Measurements from ENCODE around the gene MAN2C1.
A peak's percentile ranks its signal among the peaks of the same experiment; 100 is the strongest.
"Not testable (repeated sequence)": the region's sequence is repeated elsewhere in the genome, so short reads cannot be mapped to it uniquely, and the experiment has no call there.

Gene MAN2C1

GRCh38 chr15:75360856-75361255 lies 7.6 kb downstream of the MAN2C1 start:
- no peak for DNase-seq

DNA sequence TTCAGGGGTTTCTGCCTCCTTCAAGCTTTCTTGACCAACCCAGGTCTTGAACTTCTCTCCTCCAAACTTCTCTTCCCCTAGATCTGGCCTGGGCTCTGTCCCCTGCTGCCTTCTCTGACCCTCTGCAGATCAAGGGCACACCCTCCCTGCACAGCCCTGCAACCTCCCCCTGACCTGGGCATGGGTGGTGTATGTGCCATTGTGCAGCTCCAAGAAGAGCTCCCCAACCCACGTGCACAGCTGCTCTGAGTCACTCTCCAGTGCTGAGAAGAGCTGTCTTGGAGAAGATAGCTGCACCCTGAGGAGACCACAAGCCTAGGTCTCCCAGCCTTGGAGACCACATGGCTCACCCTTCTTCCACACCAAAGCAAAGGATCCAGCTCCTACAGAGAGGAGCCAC lies 8.0 kb downstream of the MAN2C1 start:
- DNase-seq: no peak

GRCh38 chr15:75359537-75360250 lies 8.7 kb downstream of the MAN2C1 start:
- DNase-seq: no peak

DNA sequence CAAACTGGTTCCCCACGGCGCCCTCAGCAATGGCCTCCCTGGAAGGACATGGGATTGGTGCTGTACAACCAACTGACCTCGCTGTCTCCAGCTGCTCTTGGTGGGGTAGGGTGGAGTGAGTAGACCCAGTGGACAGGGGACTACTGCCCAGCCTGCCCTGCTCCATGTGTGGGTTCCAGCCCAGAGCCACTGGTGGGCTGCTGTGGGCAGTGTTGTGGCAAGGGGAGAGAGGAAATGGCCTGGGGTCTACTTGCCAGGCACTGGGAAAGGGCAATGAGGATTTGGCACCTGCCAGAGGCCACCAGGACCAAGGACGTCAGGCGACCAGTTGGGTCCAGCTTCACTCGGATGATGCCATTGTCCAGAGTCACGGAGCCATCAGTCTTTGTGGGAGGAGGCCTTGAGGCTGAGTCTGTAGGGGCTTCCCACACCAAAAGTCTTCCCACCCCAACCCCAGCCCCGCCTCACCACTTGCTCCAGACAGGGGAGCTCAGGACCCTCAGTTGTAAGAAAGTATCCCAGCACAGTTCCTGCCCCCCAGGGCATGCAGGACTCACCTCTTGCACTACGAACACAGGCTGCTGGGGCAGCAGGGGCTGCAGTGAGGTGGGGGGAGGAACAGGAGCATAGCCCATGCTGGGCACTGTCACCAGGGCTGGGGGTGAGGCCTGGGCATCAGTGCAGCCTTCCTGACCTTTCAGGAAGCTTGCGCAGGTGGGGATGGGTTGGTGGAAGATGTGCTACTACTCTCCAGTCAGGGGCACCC lies 9.5 kb downstream of the MAN2C1 start:
- no peak for DNase-seq

GRCh38 chr15:75357976-75358673 lies 10.3 kb downstream of the MAN2C1 start:
- no peak for DNase-seq

DNA sequence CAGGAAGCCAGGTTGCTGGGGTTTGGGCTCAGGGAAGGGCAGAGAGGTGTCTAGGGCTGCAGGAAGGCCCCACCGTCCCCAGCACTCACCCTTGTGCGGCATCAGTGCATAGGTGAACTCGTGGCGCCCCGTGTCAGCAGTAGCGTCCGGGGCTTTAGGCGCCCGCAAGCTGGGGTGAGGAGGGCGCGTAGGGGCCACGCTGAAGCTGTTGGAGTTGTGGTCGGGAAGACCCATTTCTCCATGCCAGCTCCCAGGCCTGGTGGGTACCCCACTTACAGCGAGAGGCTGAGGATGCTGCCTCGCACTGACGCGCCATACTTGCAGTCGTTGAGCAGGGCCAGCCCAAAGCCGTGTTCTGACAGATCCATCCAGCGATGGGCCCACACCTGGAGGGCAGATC lies 11.9 kb downstream of the MAN2C1 start:
- DNase-seq: no peak

DNA sequence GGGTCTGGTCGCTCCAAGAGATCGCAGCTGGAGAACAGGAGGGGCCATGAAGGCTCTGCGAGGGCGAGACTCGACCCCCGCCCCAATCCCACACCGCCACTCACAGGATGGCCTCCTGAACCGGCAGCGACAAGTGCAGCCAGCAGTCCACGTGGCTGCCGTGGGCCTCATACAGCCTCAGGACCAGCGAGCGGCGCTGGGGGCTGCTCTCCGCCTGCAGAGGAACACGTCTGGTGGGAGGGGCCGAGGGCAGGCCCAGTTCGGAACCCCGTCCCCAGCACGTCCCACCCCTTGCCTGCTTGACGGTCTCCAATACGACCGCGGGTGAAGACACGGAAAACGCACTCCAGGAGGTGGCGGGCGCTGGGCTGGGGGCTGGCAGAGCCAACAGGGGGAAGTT lies 12.4 kb downstream of the MAN2C1 start:
- DNase-seq: no peak

GRCh38 chr15:75355369-75355768 lies 13.0 kb downstream of the MAN2C1 start:
- no peak for DNase-seq

DNA sequence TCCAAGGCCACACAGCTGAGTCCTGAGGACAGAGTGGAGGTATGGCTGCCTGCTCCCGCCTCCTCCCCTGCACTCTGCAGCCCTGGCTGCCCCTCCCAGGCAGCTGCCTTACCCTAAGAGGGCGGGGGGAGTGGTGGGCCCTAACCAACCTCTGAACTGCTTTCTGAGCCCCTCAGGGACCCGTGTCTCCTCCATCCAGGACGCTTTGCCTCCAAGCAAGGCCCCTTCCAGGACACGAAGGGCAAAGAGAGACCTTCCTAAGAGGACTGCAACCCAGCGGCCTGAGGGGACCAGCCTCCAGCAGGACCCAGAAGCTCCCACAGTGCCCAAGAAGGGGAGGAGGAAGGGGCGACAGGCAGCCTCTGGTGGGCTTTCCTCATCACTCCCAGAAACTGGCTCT lies 14.0 kb downstream of the MAN2C1 start:
- DNase-seq: no peak

GRCh38 chr15:75353604-75354003 lies 14.8 kb downstream of the MAN2C1 start:
- DNase-seq: no peak

GRCh38 chr15:75352186-75353080 lies 16.0 kb downstream of the MAN2C1 start:
- no peak for DNase-seq

- peak; percentile 19 for DNase-seq
These were observed 17.6 kb downstream of the MAN2C1 start for GRCh38 chr15:75350601-75351361.

DNA sequence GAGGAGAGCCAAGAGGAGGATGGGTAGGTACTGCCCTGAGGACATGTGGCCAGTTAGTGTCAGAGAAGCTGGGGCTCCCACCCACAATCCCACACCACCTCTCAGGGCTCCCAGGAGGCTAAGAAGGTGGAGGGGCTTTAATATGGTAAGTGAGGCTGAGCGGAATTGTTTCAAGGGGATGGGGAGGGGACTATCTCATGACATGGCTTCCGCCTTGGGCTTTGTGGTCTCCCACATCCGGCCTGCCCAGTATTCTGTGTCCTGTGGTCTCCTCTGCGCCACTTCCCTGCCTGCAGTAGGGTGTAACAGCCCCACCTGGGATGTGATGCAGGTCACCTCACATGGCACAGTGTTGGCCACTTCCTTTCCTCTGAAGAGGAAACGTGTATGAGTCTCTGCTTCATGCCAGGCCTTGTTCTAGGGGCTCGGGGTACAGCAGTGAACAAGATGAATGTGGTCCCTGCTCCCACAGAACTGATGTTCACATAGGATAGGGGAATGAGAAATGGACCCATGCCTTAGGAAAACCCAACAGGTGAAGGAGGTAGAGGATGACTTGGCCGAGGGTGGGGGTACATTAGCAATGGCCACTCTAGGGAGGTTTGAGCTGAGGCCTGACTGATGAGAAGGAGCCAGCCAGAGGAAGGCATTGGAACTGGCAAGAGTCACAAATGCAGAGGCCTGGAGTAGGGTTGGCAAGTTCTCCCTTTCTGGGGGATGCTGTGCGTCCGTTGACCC lies 18.4 kb downstream of the MAN2C1 start:
- peak; percentile 91 for DNase-seq

DNA sequence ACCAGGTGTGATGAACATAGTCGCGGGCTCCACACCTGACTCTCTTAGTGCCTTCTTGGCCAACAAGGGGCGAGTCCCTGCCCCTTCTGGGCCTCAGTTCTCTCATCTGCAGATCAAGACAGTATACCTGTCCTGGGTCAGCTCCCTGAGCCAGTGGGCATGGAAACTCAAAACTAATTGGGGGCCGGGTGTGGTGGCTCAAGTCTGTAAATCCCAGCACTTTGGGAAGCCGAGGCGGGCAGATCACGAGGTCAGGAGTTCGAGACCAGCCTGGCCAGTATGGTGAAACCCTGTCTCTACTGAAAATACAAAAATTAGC lies 19.1 kb downstream of the MAN2C1 start:
- DNase-seq: peak; percentile 22

GRCh38 chr15:75348562-75349350 lies 19.7 kb downstream of the MAN2C1 start:
- DNase-seq: peak; percentile 50

GRCh38 chr15:75348034-75348561 lies 20.3 kb downstream of the MAN2C1 start:
- DNase-seq: peak; percentile 33

- DNase-seq: peak; percentile 58
These were observed 21.0 kb downstream of the MAN2C1 start for GRCh38 chr15:75347222-75348033.

DNA sequence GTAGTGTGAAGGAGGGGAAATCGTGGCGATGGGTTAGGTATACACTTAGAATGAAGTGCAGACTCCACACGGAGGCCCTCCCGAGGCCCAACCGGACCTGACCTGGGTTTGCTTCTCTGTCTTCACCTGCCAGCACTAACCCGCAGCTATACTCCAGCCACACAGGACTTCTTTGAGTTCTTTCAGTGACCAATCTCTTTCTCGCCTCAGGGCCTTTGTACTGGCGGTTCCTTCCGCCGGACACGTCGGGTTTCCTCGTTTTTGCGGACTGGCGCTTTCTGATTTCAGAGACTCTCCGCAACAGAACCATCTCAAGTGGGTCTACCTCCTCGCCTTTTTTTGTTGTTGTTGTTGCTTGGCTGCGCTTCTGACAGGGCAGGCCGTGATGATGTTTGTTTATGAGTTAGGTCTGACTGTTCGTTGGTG lies 21.6 kb downstream of the MAN2C1 start, which contains the start of gene NEIL1:
Gene NEIL1 (plus strand): TSS at position 244 of the 426 bp plus-strand sequence. CDS start 1,867 bp downstream, outside the sequence.
- DNase-seq: no peak

DNA sequence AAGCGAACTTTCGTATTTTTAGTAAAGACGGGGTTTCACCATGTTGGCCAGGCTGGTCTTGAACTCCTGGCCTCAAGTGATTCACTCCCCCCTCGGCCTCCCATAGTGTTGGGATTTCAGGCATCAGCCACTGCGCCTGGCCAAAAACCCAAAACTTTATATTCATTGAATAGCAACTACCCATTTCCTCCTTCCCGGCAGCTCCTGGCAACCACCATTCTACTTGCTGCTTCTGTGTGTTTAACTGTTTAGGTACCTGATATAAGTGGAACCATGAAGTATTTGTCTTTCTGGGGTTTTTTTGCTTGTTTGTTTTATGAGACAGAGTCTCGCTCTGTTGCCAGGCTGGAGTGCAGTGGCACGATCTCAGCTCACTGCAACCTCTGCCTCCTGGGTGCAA lies 24.5 kb downstream of the MAN2C1 start:
- DNase-seq: not testable (repeated sequence)
